ENCODE data around the gene PRADC1.

Gene PRADC1

DNA sequence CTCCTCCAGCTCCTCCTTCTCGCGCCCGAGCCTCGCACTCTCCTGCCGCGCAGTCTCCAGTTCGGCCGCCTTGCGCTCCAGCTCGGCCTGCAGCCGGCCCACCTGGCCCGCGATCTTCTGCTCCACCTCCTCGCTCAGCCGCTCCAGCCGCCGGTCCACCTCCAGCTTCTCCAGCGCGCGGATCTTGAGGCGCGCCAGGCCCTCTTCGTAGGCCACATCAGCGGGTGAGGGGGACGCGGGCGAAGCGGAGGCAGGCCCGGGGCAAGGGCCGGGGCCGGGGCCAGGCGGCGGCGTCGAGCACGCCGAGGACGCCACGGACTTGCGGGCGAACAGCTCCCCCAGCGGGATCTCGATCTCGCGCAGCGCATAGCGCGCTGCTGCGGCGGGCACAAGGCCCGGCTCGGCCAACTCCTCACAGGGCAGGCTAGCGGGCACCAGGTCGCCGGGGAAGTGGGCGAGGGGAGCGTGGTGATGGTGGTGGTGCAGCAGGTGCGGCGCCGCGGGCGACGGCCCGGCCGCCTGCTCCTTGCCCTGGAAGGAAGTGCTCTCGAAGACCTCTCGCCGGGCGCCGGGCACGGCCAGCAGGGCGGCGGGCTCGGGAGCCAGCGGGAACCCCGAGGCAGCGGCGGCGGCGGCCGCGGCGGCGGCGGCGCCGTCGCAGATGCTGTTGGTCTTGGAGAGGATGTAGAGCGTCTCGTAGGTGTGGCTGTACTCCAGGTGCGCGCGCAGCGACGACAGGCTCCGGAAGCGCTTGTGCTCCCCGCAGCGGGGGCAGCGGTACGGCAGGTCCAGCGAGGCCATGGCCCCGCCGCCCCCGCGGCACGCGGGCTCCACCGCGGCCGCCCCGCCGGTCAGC, 36.0 kb upstream of the PRADC1 start:
- H3K4me1 ChIP-seq, result no peaks in the 10 kb centered on the region
- no peak overlapping the region for H3K4me3 ChIP-seq (ENCODE audit: low read depth, low read length)
- no peak for DNase-seq
- no peaks in the 10 kb centered on the region for H3K9me3 ChIP-seq
- H3K36me3 ChIP-seq, result no peaks in the 10 kb centered on the region
- TF ChIP-seq, protein P1, sequence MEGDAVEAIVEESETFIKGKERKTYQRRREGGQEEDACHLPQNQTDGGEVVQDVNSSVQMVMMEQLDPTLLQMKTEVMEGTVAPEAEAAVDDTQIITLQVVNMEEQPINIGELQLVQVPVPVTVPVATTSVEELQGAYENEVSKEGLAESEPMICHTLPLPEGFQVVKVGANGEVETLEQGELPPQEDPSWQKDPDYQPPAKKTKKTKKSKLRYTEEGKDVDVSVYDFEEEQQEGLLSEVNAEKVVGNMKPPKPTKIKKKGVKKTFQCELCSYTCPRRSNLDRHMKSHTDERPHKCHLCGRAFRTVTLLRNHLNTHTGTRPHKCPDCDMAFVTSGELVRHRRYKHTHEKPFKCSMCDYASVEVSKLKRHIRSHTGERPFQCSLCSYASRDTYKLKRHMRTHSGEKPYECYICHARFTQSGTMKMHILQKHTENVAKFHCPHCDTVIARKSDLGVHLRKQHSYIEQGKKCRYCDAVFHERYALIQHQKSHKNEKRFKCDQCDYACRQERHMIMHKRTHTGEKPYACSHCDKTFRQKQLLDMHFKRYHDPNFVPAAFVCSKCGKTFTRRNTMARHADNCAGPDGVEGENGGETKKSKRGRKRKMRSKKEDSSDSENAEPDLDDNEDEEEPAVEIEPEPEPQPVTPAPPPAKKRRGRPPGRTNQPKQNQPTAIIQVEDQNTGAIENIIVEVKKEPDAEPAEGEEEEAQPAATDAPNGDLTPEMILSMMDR (IDR thresholded peaks at IDR 0.05; ENCODE audit: low read depth, low read length), result no peak
- H3K27me3 ChIP-seq, result no peaks in the 10 kb centered on the region

GRCh38 chr2:73268366-73268829, 35.4 kb upstream of the PRADC1 start:
- Histone ChIP-seq H3K4me1 (no peaks in the 10 kb centered on the region), H3K27me3 (no peaks in the 10 kb centered on the region), H3K4me3 (ENCODE audit: low read depth, low read length) (no peak overlapping the region), H3K9me3 (no peaks in the 10 kb centered on the region), H3K36me3 (no peaks in the 10 kb centered on the region)
- TF ChIP-seq, protein P1 (IDR thresholded peaks at IDR 0.05; ENCODE audit: low read depth, low read length), result no peak
- no peak for DNase-seq

- no peaks in the 10 kb centered on the region for H3K9me3 ChIP-seq
- TF ChIP-seq, protein P1 (IDR thresholded peaks at IDR 0.05; ENCODE audit: low read depth, low read length), result no peak
- no peak overlapping the region for H3K4me3 ChIP-seq (ENCODE audit: low read depth, low read length)
- H3K4me1 ChIP-seq, result no peaks in the 10 kb centered on the region
- DNase-seq, result no peak
- no peaks in the 10 kb centered on the region for H3K36me3 ChIP-seq
- no peaks in the 10 kb centered on the region for H3K27me3 ChIP-seq
Measured at GRCh38 chr2:73267008-73267407, 34.0 kb upstream of the PRADC1 start.

DNA sequence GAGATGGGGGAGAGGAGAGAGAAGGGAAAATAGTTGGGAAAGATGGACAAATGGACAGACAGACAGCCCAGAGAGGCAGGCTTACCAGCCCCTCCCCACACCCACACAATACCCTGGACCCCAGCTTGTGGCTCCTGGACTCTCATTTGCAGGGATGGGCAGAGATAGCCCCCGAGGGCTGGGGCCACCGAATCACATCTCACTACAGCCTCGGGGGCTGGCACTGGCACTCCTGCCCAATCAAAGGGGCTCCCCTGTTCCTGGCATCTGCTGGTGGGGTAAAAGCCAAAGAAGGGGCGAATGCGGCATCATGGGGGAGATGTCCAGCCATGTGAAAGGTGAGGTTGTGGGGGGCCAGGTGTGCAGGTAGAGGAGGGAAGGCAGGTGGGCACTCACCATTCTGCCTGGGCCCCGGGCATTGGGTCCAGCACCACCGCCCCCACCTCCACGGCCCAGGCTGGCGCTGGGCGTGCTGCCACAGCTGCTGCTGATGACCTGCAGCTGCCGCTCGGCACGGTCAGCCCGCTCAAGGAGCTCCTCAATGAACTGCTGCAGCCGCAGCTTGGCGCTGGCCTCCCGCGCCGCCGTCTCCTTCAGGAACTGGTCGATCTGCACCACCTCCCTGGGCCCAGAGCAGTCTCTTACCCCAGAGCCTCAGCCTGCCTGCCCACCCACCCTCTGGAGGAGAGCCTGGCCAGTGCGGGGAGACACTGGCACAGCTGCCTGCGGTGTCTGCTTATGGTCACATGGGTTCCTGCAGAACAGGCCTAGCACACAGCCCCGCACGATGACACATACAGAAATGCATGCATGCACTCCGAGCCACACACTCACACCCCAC, 33.2 kb upstream of the PRADC1 start:
- Histone ChIP-seq H3K4me1 (no peaks in the 10 kb centered on the region), H3K27me3 (no peaks in the 10 kb centered on the region), H3K4me3 (ENCODE audit: low read depth, low read length) (no peak overlapping the region), H3K36me3 (no peaks in the 10 kb centered on the region), H3K9me3 (no peaks in the 10 kb centered on the region)
- peak; percentile 40 for DNase-seq
- TF ChIP-seq, protein P1 (IDR thresholded peaks at IDR 0.05; ENCODE audit: low read depth, low read length), result no peak

DNA sequence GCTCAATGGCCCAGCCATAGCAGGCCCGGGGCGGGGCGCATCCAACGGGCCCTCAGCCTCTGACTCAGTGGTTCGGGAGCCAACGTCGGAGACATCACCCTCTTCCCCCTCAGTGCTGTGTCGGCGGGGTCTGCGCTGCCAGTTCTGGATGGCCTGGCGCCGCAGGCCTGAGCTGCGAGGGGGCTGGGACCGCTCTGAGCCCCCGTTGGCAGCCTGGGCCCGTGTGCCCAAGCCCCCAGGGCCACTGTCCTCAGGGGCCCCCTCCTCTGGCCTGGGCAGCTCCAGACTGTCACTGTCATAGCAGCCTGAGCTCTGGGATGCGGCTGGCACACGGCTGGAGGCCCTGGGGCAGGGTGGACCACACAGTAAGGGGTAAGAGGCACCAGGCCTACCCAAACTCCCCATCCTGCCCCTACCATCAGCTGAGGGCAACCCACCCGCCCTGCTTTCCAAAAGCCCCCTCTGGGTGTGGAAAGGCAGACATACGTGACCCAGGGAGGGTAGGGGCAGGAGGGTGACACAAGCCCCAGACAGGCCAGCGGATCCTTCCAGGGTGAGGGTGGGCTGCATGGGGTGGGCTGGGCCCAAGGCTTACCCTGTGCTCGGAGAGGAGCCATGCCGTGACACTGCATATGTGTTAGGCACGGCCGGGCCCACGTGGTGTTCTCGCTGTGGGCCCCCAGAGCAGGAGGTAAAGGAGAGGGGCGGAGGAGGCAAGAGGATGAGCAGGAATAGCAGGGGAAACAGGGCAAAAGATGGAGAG, 32.4 kb upstream of the PRADC1 start:
- no peaks in the 10 kb centered on the region for H3K27me3 ChIP-seq
- H3K4me1 ChIP-seq, result no peaks in the 10 kb centered on the region
- H3K36me3 ChIP-seq, result no peaks in the 10 kb centered on the region
- no peaks in the 10 kb centered on the region for H3K9me3 ChIP-seq
- no peak for DNase-seq
- TF ChIP-seq, protein P1 (IDR thresholded peaks at IDR 0.05; ENCODE audit: low read depth, low read length), result no peak
- H3K4me3 ChIP-seq (ENCODE audit: low read depth, low read length), result no peak overlapping the region
